Heart left ventricle (tissue), 16 donors: ENCODE results near the gene DRC7. TPM values are rescaled to one million over a fixed set of nuclear protein-coding genes. Genes with fewer than 3 reads are reported as not detected.

Experiments
- ATAC-seq, 4 donors: fragments of 200-7000 bp; cut with Tn5 transposase; one replicate each; pipeline ENCODE4 v1.9.1; 2020 to 2022; ENCODE audit warnings: moderate library complexity in 4 of 4, mild to moderate bottlenecking in 3 of 4, moderate number of reproducible peaks in 1 of 4
- DNase-seq, 5 donors: peaks; one replicate each; pipeline ENCODE4 v3.0.0-alpha.2; 2020
- H3K27ac ChIP-seq, 12 donors: fragments of 200-600 bp; sonication (generic) in 4 of 12; one replicate each; pipeline versions ENCODE4 v1.5.0 to v1.8.0; 2016 to 2022; ENCODE audit warnings: mild to moderate bottlenecking in 2 of 12
- H3K27me3 ChIP-seq, 9 donors: fragments of 200-600 bp; sonication (generic) in 2 of 9; one replicate each; pipeline versions ENCODE4 v1.5.1 to v1.8.0; 2016 to 2022; ENCODE audit warnings: mild to moderate bottlenecking in 3 of 9
- H3K36me3 ChIP-seq, 9 donors: fragments of 200-600 bp; sonication (generic) in 2 of 9; one replicate each; pipeline versions ENCODE4 v1.5.0 to v1.8.0; 2018 to 2022; ENCODE audit warnings: mild to moderate bottlenecking in 2 of 9
- H3K4me1 ChIP-seq, 12 donors: fragments of 200-600 bp; sonication (generic) in 4 of 12; one replicate each; pipeline versions ENCODE4 v1.5.0 to v1.8.0; 2016 to 2022; ENCODE audit warnings: mild to moderate bottlenecking in 3 of 12
- H3K4me3 ChIP-seq, 12 donors: fragments of 200-600 bp; sonication (generic) in 4 of 12; one replicate each; pipeline versions ENCODE4 v1.5.0 to v1.8.0; 2017 to 2022; ENCODE audit warnings: mild to moderate bottlenecking in 9 of 12, moderate library complexity in 4 of 12
- H3K9me3 ChIP-seq, 12 donors: fragments of 200-600 bp; sonication (generic) in 4 of 12; one replicate each; pipeline versions ENCODE4 v1.5.0 to v1.8.0; 2016 to 2022; ENCODE audit warnings: mild to moderate bottlenecking in 1 of 12
- POLR2A ChIP-seq, 2 donors: fragments of 450-650 bp; IDR thresholded peaks; one replicate each; pipeline ENCODE4 v1.6.1; 2017; ENCODE audit warnings: antibody characterized with exemption in 2 of 2, mild to moderate bottlenecking in 2 of 2, moderate library complexity in 2 of 2
- WGBS, 4 donors: extraction: QIAGEN DNeasy Blood & Tissue Kit in 2 of 4; methylation state at CpG; one replicate each; pipeline versions ENCODE4 v1.1.5 to v1.1.7; 2013 to 2018; 5-methylcytosine and 5-hydroxymethylcytosine counted together
- intact Hi-C, 10 donors: fragments of 100-400 bp; cut with DNase I; formaldehyde crosslinking; loops; one replicate each; pipeline versions ENCODE4 v1.11.1 to v1.14.2; 2022
- polyA plus RNA-seq, 2 donors: library from polyadenylated mRNA; stranded (reverse); fragments of 200-250 nt; gene quantifications; one replicate each; pipeline ENCODE4 v1.2.3, GENCODE V29; 2013
- total RNA-seq, 9 donors: library from RNA; depleted of rRNA in 2 of 9; stranded (reverse); fragments of >200 nt in 2 of 9; fragmentation: NEBNext Ultra II Directional in 3 of 9; extraction: Animal tissue kit (Norgen Biotek cat#: 25700) in 3 of 9; gene quantifications; one replicate each; pipeline versions ENCODE4 v1.1.0 to v1.2.4, GENCODE V29; 2016 to 2023
- TF ChIP-seq, protein P1 (sequence below), 12 donors: fragments of 200-600 bp; sonication (generic) in 4 of 12; IDR thresholded peaks; one replicate each; pipeline versions ENCODE4 v1.5.0 to v1.8.0; 2018 to 2022; ENCODE audit warnings: antibody characterized with exemption in 12 of 12, mild to moderate bottlenecking in 5 of 12
- donor health status: ischemic (EF 13 %, LVEDD 7.1; RV severe dilation, severe dysfunction).
- donor health status: healthy with polysubstance abuse.
- donor health status: DM: no; HTN: yes; CAD: no.
- donor health status: DM: no; HTN: no; CAD: no.
- donor health status: ischemic (EF 25% LVEDD 6.9; RV normal size, moderate dysfunction).
- donor health status: ischemic (EF 25% LVEDD 5.7; RV mildly dilated, moderate dysfunction).
- donor health status: healthy.
- donor health status: DM: yes; HTN: yes; CAD: no.
- donor health status: ischemic (EF 35%, LVEDD 5.7; RV mildly dilated, moderate dysfunction).
- donor health status: nonischemic (EF 11% LVEDD 7.7; RV severe dilation, severe dysfunction).
- donor health status: DM: yes; HTN: yes; CAD: no.
- donor health status: PGD.
- donor health status: ischemic (EF 29% LVEDD 5.4; RV normal size, mild dysfunction).
- donor health status: nonischemic (EF 23%, LVEDD 6.1; RV moderate dilation, normal function).

Gene DRC7
- total and polyA plus RNA-seq, 11 donors = 0.29 TPM; not detected in 10

DNA sequence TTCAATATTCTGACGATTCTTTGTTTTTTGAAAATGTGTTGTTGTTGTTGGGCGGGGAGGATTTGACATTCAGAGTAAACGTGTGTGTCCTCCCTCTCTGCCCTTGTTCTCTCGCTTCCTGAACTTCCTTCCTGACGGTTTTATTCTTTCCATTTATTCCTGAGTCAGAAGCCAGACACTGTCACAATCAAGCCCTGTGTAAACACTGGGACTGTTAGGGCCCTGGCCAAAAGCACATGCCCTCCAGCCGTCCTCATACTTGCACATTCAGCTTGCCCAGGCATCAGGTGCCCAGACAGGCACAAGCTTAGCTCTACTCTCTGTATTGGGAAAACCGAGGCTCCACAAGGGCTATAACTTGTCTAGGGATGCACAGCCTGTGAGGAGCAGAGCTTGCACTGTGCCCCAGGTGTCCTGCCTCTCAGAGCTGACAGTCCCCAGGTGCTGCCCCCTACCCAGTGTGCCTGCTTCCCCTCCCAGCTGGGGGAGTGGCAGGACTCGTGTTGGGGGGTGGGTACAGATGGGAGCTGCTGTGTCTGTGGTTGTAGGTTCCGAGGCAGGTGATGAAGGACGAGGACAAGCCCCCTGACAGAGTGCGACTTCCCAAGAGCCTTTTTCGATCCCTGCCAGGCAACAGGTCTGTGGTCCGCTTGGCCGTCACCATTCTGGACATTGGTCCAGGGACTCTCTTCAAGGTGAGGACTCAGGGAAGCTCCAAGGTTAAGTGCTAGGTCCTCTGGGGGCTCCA lies 16.8 kb upstream of the DRC7 start:
- H3K4me1 ChIP-seq = peaks cover 0 to 13% (median 4%) of the 10 kb centered on the region in 12 donors
- TF ChIP-seq, protein P1, sequence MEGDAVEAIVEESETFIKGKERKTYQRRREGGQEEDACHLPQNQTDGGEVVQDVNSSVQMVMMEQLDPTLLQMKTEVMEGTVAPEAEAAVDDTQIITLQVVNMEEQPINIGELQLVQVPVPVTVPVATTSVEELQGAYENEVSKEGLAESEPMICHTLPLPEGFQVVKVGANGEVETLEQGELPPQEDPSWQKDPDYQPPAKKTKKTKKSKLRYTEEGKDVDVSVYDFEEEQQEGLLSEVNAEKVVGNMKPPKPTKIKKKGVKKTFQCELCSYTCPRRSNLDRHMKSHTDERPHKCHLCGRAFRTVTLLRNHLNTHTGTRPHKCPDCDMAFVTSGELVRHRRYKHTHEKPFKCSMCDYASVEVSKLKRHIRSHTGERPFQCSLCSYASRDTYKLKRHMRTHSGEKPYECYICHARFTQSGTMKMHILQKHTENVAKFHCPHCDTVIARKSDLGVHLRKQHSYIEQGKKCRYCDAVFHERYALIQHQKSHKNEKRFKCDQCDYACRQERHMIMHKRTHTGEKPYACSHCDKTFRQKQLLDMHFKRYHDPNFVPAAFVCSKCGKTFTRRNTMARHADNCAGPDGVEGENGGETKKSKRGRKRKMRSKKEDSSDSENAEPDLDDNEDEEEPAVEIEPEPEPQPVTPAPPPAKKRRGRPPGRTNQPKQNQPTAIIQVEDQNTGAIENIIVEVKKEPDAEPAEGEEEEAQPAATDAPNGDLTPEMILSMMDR (IDR thresholded peaks at IDR 0.05) = no peak
- no peak for TF ChIP-seq POLR2A (IDR thresholded peaks at IDR 0.05)
- no peak overlapping the region for H3K4me3 ChIP-seq
- peak overlapping the region in 4 of 12 donors; percentile 17 to 52 (median 42) for H3K27ac ChIP-seq
- peak; percentile 84 to 90 (median 85) for ATAC-seq
- no peaks in the 10 kb centered on the region for H3K9me3 ChIP-seq
- H3K27me3 ChIP-seq = peaks cover 0 to 4% (median 0%) of the 10 kb centered on the region in 9 donors
- WGBS, 4 donors = 55 to 63% (median 58%) methylated on average over 13 to 14 of the region's 14 CpGs
- DNase-seq = peak in 2 of 5 donors; percentile 17 to 49
- intact Hi-C loops = no loop called here
- no peaks in the 10 kb centered on the region for H3K36me3 ChIP-seq

GRCh38 chr16:57679016-57679415 lies 15.6 kb upstream of the DRC7 start:
- Histone ChIP-seq H3K27ac (no peak overlapping the region), H3K4me3 (no peak overlapping the region), H3K9me3 (no peaks in the 10 kb centered on the region), H3K4me1 (peaks cover 0 to 13% (median 4%) of the 10 kb centered on the region in 12 donors), H3K36me3 (no peaks in the 10 kb centered on the region), H3K27me3 (no peaks in the 10 kb centered on the region)
- TF ChIP-seq POLR2A (IDR thresholded peaks at IDR 0.05) = no peak
- TF ChIP-seq, protein P1 (IDR thresholded peaks at IDR 0.05) = no peak
- intact Hi-C loops = no loop called here
- 72 to 85% (median 81%) methylated on average over 10 to 12 of the region's 12 CpGs for WGBS, 4 donors
- DNase-seq (peak in 2 of 5 donors; percentile 5 to 51), ATAC-seq (no peak)

GRCh38 chr16:57679767-57680482 lies 14.7 kb upstream of the DRC7 start:
- H3K4me1 ChIP-seq = peaks cover 0 to 13% (median 4%) of the 10 kb centered on the region in 12 donors
- TF ChIP-seq, protein P1 (IDR thresholded peaks at IDR 0.05) = no peak
- no peak for TF ChIP-seq POLR2A (IDR thresholded peaks at IDR 0.05)
- no peaks in the 10 kb centered on the region for H3K9me3 ChIP-seq
- 65 to 82% (median 70%) methylated on average over 6 to 7 of the region's 7 CpGs for WGBS, 4 donors
- H3K27me3 ChIP-seq = no peaks in the 10 kb centered on the region
- no peak overlapping the region for H3K4me3 ChIP-seq
- DNase-seq = peak in 1 of 5 donors; percentile 4
- H3K27ac ChIP-seq = no peak overlapping the region
- intact Hi-C loops = no loop called here
- H3K36me3 ChIP-seq = no peaks in the 10 kb centered on the region
- ATAC-seq = no peak

DNA sequence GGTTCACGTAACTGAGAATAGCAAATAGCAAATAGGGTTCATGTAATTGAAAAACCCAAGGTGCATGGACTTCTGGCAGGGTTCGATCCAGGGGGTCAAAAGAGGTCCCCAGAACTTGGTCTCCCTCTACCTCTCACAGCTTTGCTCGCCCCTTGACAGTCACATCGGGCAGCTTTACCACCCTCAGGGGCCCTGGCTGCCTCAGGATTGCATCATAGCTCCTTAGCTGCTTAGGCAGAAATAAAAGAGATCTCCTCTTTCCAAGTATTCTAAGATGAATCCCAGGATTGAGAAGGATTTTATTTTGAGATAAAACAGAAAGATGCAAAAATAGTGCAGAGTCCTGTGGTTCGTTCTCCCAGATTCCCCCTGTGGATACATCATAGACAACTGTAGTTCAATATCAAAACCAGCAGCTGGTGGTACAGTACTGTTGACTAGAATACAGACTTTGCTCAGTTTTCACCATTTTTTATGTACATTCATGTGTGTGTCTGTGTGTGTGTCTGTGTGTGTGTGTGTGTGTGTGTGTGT lies 13.7 kb upstream of the DRC7 start:
- Histone ChIP-seq H3K27ac (no peak overlapping the region), H3K27me3 (no peaks in the 10 kb centered on the region), H3K36me3 (no peaks in the 10 kb centered on the region), H3K4me1 (peaks cover 0 to 6% (median 4%) of the 10 kb centered on the region in 12 donors), H3K4me3 (no peak overlapping the region), H3K9me3 (no peaks in the 10 kb centered on the region)
- WGBS, 4 donors = 83 to 87% (median 84%) methylated on average over 5 of the region's 5 CpGs
- intact Hi-C loops = no loop called here
- TF ChIP-seq, protein P1 (IDR thresholded peaks at IDR 0.05) = no peak
- TF ChIP-seq POLR2A (IDR thresholded peaks at IDR 0.05) = no peak
- ATAC-seq (no peak), DNase-seq (peak in 1 of 5 donors; percentile 12)
